Measurements from ENCODE around the gene VPS35.

VPS35 gene

GRCh38 chr16:46728806-46729205 lies 39.8 kb upstream of the VPS35 start:
- no CpG with 5 or more reads among the region's 14 CpGs for WGBS (ENCODE audit: insufficient coverage, insufficient read length)
- H3K9me3 ChIP-seq (ENCODE audit: control insufficient read depth, insufficient read depth, low read length) = no peaks in the 10 kb centered on the region

GRCh38 chr16:46727630-46728029 lies 38.7 kb upstream of the VPS35 start:
- Histone ChIP-seq H3K9me3 (ENCODE audit: control insufficient read depth, insufficient read depth, low read length) (no peaks in the 10 kb centered on the region), H3K27me3 (ENCODE audit: control insufficient read depth, insufficient read depth, low read length) (no peaks in the 10 kb centered on the region), H3K4me1 (ENCODE audit: control insufficient read depth, insufficient read depth, low read length) (no peaks in the 10 kb centered on the region), H3K36me3 (ENCODE audit: control insufficient read depth, insufficient read depth, low read length) (no peaks in the 10 kb centered on the region), H3K4me3 (ENCODE audit: low read length) (no peak overlapping the region), H3K27ac (ENCODE audit: low read length) (no peak overlapping the region)
- DNase-seq (ENCODE audit: low read depth, low spot score) = no peak
- WGBS (ENCODE audit: insufficient coverage, insufficient read length) = no CpG with 5 or more reads among the region's 9 CpGs

More at GRCh38 chr16:46728806-46729205, 39.8 kb upstream of the VPS35 start:
- no peaks in the 10 kb centered on the region for H3K36me3 ChIP-seq (ENCODE audit: control insufficient read depth, insufficient read depth, low read length)
- H3K4me3 ChIP-seq (ENCODE audit: low read length) = no peak overlapping the region
- no peaks in the 10 kb centered on the region for H3K27me3 ChIP-seq (ENCODE audit: control insufficient read depth, insufficient read depth, low read length)
- H3K27ac ChIP-seq (ENCODE audit: low read length) = no peak overlapping the region
- H3K4me1 ChIP-seq (ENCODE audit: control insufficient read depth, insufficient read depth, low read length) = no peaks in the 10 kb centered on the region
- no peak for DNase-seq (ENCODE audit: low read depth, low spot score)

GRCh38 chr16:46727184-46727583 lies 38.2 kb upstream of the VPS35 start:
- no peaks in the 10 kb centered on the region for H3K9me3 ChIP-seq (ENCODE audit: control insufficient read depth, insufficient read depth, low read length)
- H3K27me3 ChIP-seq (ENCODE audit: control insufficient read depth, insufficient read depth, low read length) = no peaks in the 10 kb centered on the region
- DNase-seq (ENCODE audit: low read depth, low spot score) = no peak
- H3K4me3 ChIP-seq (ENCODE audit: low read length) = no peak overlapping the region
- no peaks in the 10 kb centered on the region for H3K4me1 ChIP-seq (ENCODE audit: control insufficient read depth, insufficient read depth, low read length)
- no peaks in the 10 kb centered on the region for H3K36me3 ChIP-seq (ENCODE audit: control insufficient read depth, insufficient read depth, low read length)
- no CpG with 5 or more reads among the region's 7 CpGs for WGBS (ENCODE audit: insufficient coverage, insufficient read length)
- no peak overlapping the region for H3K27ac ChIP-seq (ENCODE audit: low read length)

- Histone ChIP-seq H3K27me3 (ENCODE audit: control insufficient read depth, insufficient read depth, low read length) (no peaks in the 10 kb centered on the region), H3K4me3 (ENCODE audit: low read length) (no peak overlapping the region), H3K9me3 (ENCODE audit: control insufficient read depth, insufficient read depth, low read length) (no peaks in the 10 kb centered on the region), H3K27ac (ENCODE audit: low read length) (no peak overlapping the region), H3K4me1 (ENCODE audit: control insufficient read depth, insufficient read depth, low read length) (no peaks in the 10 kb centered on the region), H3K36me3 (ENCODE audit: control insufficient read depth, insufficient read depth, low read length) (no peaks in the 10 kb centered on the region)
- no CpG with 5 or more reads among the region's 4 CpGs for WGBS (ENCODE audit: insufficient coverage, insufficient read length)
- DNase-seq (ENCODE audit: low read depth, low spot score) = no peak
Observed at GRCh38 chr16:46721885-46722284, 32.9 kb upstream of the VPS35 start.

- Histone ChIP-seq H3K27ac (ENCODE audit: low read length) (no peak overlapping the region), H3K36me3 (ENCODE audit: control insufficient read depth, insufficient read depth, low read length) (no peaks in the 10 kb centered on the region), H3K9me3 (ENCODE audit: control insufficient read depth, insufficient read depth, low read length) (no peaks in the 10 kb centered on the region), H3K27me3 (ENCODE audit: control insufficient read depth, insufficient read depth, low read length) (no peaks in the 10 kb centered on the region), H3K4me1 (ENCODE audit: control insufficient read depth, insufficient read depth, low read length) (no peaks in the 10 kb centered on the region), H3K4me3 (ENCODE audit: low read length) (no peak overlapping the region)
- no peak for DNase-seq (ENCODE audit: low read depth, low spot score)
- no CpG with 5 or more reads among the region's 2 CpGs for WGBS (ENCODE audit: insufficient coverage, insufficient read length)
Observed at GRCh38 chr16:46720619-46721018, 31.6 kb upstream of the VPS35 start.

- H3K27me3 ChIP-seq (ENCODE audit: control insufficient read depth, insufficient read depth, low read length) = no peaks in the 10 kb centered on the region
- no CpG with 5 or more reads among the region's 6 CpGs for WGBS (ENCODE audit: insufficient coverage, insufficient read length)
- no peaks in the 10 kb centered on the region for H3K36me3 ChIP-seq (ENCODE audit: control insufficient read depth, insufficient read depth, low read length)
- no peak for DNase-seq (ENCODE audit: low read depth, low spot score)
- no peaks in the 10 kb centered on the region for H3K4me1 ChIP-seq (ENCODE audit: control insufficient read depth, insufficient read depth, low read length)
- no peak overlapping the region for H3K4me3 ChIP-seq (ENCODE audit: low read length)
- no peak overlapping the region for H3K27ac ChIP-seq (ENCODE audit: low read length)
- no peaks in the 10 kb centered on the region for H3K9me3 ChIP-seq (ENCODE audit: control insufficient read depth, insufficient read depth, low read length)
Observed at GRCh38 chr16:46719528-46719927, 30.6 kb upstream of the VPS35 start.

GRCh38 chr16:46718214-46718613 lies 29.2 kb upstream of the VPS35 start:
- no peak for DNase-seq (ENCODE audit: low read depth, low spot score)
- Histone ChIP-seq H3K27ac (ENCODE audit: low read length) (no peak overlapping the region), H3K36me3 (ENCODE audit: control insufficient read depth, insufficient read depth, low read length) (no peaks in the 10 kb centered on the region), H3K4me3 (ENCODE audit: low read length) (no peak overlapping the region), H3K4me1 (ENCODE audit: control insufficient read depth, insufficient read depth, low read length) (no peaks in the 10 kb centered on the region), H3K27me3 (ENCODE audit: control insufficient read depth, insufficient read depth, low read length) (no peaks in the 10 kb centered on the region), H3K9me3 (ENCODE audit: control insufficient read depth, insufficient read depth, low read length) (no peaks in the 10 kb centered on the region)
- WGBS (ENCODE audit: insufficient coverage, insufficient read length) = no CpG with 5 or more reads among the region's 8 CpGs

- no CpG with 5 or more reads among the region's 2 CpGs for WGBS (ENCODE audit: insufficient coverage, insufficient read length)
- Histone ChIP-seq H3K9me3 (ENCODE audit: control insufficient read depth, insufficient read depth, low read length) (no peaks in the 10 kb centered on the region), H3K36me3 (ENCODE audit: control insufficient read depth, insufficient read depth, low read length) (no peaks in the 10 kb centered on the region), H3K4me3 (ENCODE audit: low read length) (no peak overlapping the region), H3K27me3 (ENCODE audit: control insufficient read depth, insufficient read depth, low read length) (no peaks in the 10 kb centered on the region), H3K4me1 (ENCODE audit: control insufficient read depth, insufficient read depth, low read length) (no peaks in the 10 kb centered on the region), H3K27ac (ENCODE audit: low read length) (no peak overlapping the region)
- no peak for DNase-seq (ENCODE audit: low read depth, low spot score)
Observed at GRCh38 chr16:46717692-46718091, 28.7 kb upstream of the VPS35 start.

- no peaks in the 10 kb centered on the region for H3K36me3 ChIP-seq (ENCODE audit: control insufficient read depth, insufficient read depth, low read length)
- no peaks in the 10 kb centered on the region for H3K9me3 ChIP-seq (ENCODE audit: control insufficient read depth, insufficient read depth, low read length)
- no peaks in the 10 kb centered on the region for H3K27me3 ChIP-seq (ENCODE audit: control insufficient read depth, insufficient read depth, low read length)
- H3K4me1 ChIP-seq (ENCODE audit: control insufficient read depth, insufficient read depth, low read length) = no peaks in the 10 kb centered on the region
- H3K27ac ChIP-seq (ENCODE audit: low read length) = no peak overlapping the region
- no peak for DNase-seq (ENCODE audit: low read depth, low spot score)
- H3K4me3 ChIP-seq (ENCODE audit: low read length) = no peak overlapping the region
- no CpG with 5 or more reads among the region's 6 CpGs for WGBS (ENCODE audit: insufficient coverage, insufficient read length)
Observed at GRCh38 chr16:46715769-46716305, 26.9 kb upstream of the VPS35 start.

- Histone ChIP-seq H3K4me1 (ENCODE audit: control insufficient read depth, insufficient read depth, low read length) (no peaks in the 10 kb centered on the region), H3K27me3 (ENCODE audit: control insufficient read depth, insufficient read depth, low read length) (no peaks in the 10 kb centered on the region), H3K4me3 (ENCODE audit: low read length) (no peak overlapping the region), H3K9me3 (ENCODE audit: control insufficient read depth, insufficient read depth, low read length) (no peaks in the 10 kb centered on the region), H3K27ac (ENCODE audit: low read length) (no peak overlapping the region), H3K36me3 (ENCODE audit: control insufficient read depth, insufficient read depth, low read length) (no peaks in the 10 kb centered on the region)
- WGBS (ENCODE audit: insufficient coverage, insufficient read length) = no CpG with 5 or more reads among the region's 7 CpGs
- no peak for DNase-seq (ENCODE audit: low read depth, low spot score)
Observed at GRCh38 chr16:46714797-46715591, 26.0 kb upstream of the VPS35 start.

GRCh38 chr16:46713634-46714033 lies 24.7 kb upstream of the VPS35 start:
- H3K36me3 ChIP-seq (ENCODE audit: control insufficient read depth, insufficient read depth, low read length) = no peaks in the 10 kb centered on the region
- no peak overlapping the region for H3K27ac ChIP-seq (ENCODE audit: low read length)
- no peak overlapping the region for H3K4me3 ChIP-seq (ENCODE audit: low read length)
- H3K9me3 ChIP-seq (ENCODE audit: control insufficient read depth, insufficient read depth, low read length) = no peaks in the 10 kb centered on the region
- no peaks in the 10 kb centered on the region for H3K4me1 ChIP-seq (ENCODE audit: control insufficient read depth, insufficient read depth, low read length)
- DNase-seq (ENCODE audit: low read depth, low spot score) = no peak
- no CpG with 5 or more reads among the region's 3 CpGs for WGBS (ENCODE audit: insufficient coverage, insufficient read length)
- no peaks in the 10 kb centered on the region for H3K27me3 ChIP-seq (ENCODE audit: control insufficient read depth, insufficient read depth, low read length)
